ENCODE results near the gene DPP6. TPM values are rescaled to one million over a fixed set of nuclear protein-coding genes. Genes with fewer than 3 reads are reported as not detected.

DPP6 gene
- total and polyA plus RNA-seq, 2 of the 8 experiments (the other 6 are each of a cell fraction or from before 2014, with no cell fraction given): 4.7 to 6.8 TPM

- TF ChIP-seq ATF3 (IDR thresholded peaks at IDR 0.05; ENCODE audit: insufficient read depth, low read depth, low read length) (no peak), CTCF (IDR thresholded peaks at IDR 0.05; ENCODE audit: control extremely low read depth in 1 of 3, insufficient read depth in 1 of 3, low read depth in 1 of 3, low read length in 3 of 3) (no peak), POLR2AphosphoS5 (IDR thresholded peaks at IDR 0.05; ENCODE audit: low read depth, low read length) (no peak), KDM5A (IDR thresholded peaks at IDR 0.05; ENCODE audit: low read length) (no peak)
These were observed 674.2 kb downstream of the DPP6 start (continued) for GRCh38 chr7:154726368-154726767.
